ENCODE measurements around the gene DYNLT1.
"Not testable (repeated sequence)": the region's sequence is repeated elsewhere in the genome, so short reads cannot be mapped to it uniquely, and the experiment has no call there.

The DYNLT1 gene

GRCh38 chr6:158644231-158645063, at the start of gene DYNLT1:
TSS of gene DYNLT1 (minus strand) at chr6:158644743. CDS start at chr6:158644708, 35 bp downstream.
- DNase-seq (ENCODE audit: low spot score), result peak; percentile 97

GRCh38 chr6:158688860-158689259, 44.3 kb upstream of the DYNLT1 start:
- DNase-seq (ENCODE audit: low spot score), result no peak

GRCh38 chr6:158687506-158687905, 43.0 kb upstream of the DYNLT1 start:
- DNase-seq (ENCODE audit: low spot score), result no peak

- DNase-seq (ENCODE audit: low spot score), result no peak
Observed at GRCh38 chr6:158686791-158687381, 42.3 kb upstream of the DYNLT1 start.

- DNase-seq (ENCODE audit: low spot score), result no peak
Observed at GRCh38 chr6:158686311-158686710, 41.8 kb upstream of the DYNLT1 start.

- no peak for DNase-seq (ENCODE audit: low spot score)
Observed at GRCh38 chr6:158684745-158685324, 40.3 kb upstream of the DYNLT1 start.

GRCh38 chr6:158684311-158684710, 39.8 kb upstream of the DYNLT1 start:
- DNase-seq (ENCODE audit: low spot score), result no peak

GRCh38 chr6:158680481-158680880, 35.9 kb upstream of the DYNLT1 start:
- no peak for DNase-seq (ENCODE audit: low spot score)

- DNase-seq (ENCODE audit: low spot score), result no peak
Observed at GRCh38 chr6:158680015-158680414, 35.5 kb upstream of the DYNLT1 start.

- DNase-seq (ENCODE audit: low spot score), result no peak
Observed at GRCh38 chr6:158677906-158678578, 33.5 kb upstream of the DYNLT1 start.

- not testable (repeated sequence) for DNase-seq (ENCODE audit: low spot score)
Observed at GRCh38 chr6:158677094-158677493, 32.6 kb upstream of the DYNLT1 start.

- no peak for DNase-seq (ENCODE audit: low spot score)
Observed at GRCh38 chr6:158674342-158675131, 30.0 kb upstream of the DYNLT1 start.

- no peak for DNase-seq (ENCODE audit: low spot score)
Observed at GRCh38 chr6:158672726-158673125, 28.2 kb upstream of the DYNLT1 start.

GRCh38 chr6:158672119-158672518, 27.6 kb upstream of the DYNLT1 start:
- DNase-seq (ENCODE audit: low spot score), result not testable (repeated sequence)

GRCh38 chr6:158669145-158670035, 24.8 kb upstream of the DYNLT1 start:
- DNase-seq (ENCODE audit: low spot score), result no peak

GRCh38 chr6:158668707-158669103, 24.2 kb upstream of the DYNLT1 start:
- DNase-seq (ENCODE audit: low spot score), result no peak

GRCh38 chr6:158667360-158667981, 22.9 kb upstream of the DYNLT1 start:
- DNase-seq (ENCODE audit: low spot score), result no peak

GRCh38 chr6:158666628-158667359, 22.3 kb upstream of the DYNLT1 start:
- DNase-seq (ENCODE audit: low spot score), result no peak

- DNase-seq (ENCODE audit: low spot score), result no peak
Observed at GRCh38 chr6:158665332-158665731, 20.8 kb upstream of the DYNLT1 start.

All from ecto neural progenitor cell (in vitro differentiated cells).